NT2/D1 (cell line): ENCODE measurements around the gene MGLL.

Source experiments
- DNase-seq: peaks from one replicate; pipeline ENCODE4 v3.0.0-alpha.2; 2011; ENCODE audit warnings: low read depth, low spot score
- H3K27me3 ChIP-seq: 2 replicates; pipeline ENCODE4 v1.6.0; 2011; ENCODE audit warnings: mild to moderate bottlenecking; ENCODE audit not compliant: insufficient read length, insufficient read depth
- H3K36me3 ChIP-seq: 2 replicates; pipeline ENCODE4 v1.6.1; 2011; ENCODE audit warnings: mild to moderate bottlenecking, low read length, mixed read lengths; ENCODE audit not compliant: insufficient read depth, insufficient read length
- H3K4me1 ChIP-seq: 2 replicates; pipeline ENCODE4 v1.5.1; 2011; ENCODE audit not compliant: insufficient read depth, insufficient read length
- H3K4me3 ChIP-seq: 2 replicates; pipeline ENCODE4 v1.5.1; 2011; ENCODE audit warnings: low read depth; ENCODE audit not compliant: insufficient read length
- H3K9ac ChIP-seq: 2 replicates; pipeline ENCODE4 v1.6.0; 2011; ENCODE audit warnings: low read depth; ENCODE audit not compliant: insufficient read length
- H3K9me3 ChIP-seq: 2 replicates; pipeline ENCODE4 v1.5.1; 2011; ENCODE audit warnings: mild to moderate bottlenecking, low read length; ENCODE audit not compliant: insufficient read depth
- SUZ12 ChIP-seq: IDR thresholded peaks from 2 replicates; pipeline ENCODE4 v1.6.1; 2011; ENCODE audit not compliant: insufficient read length, insufficient read depth; ENCODE audit errors: extremely low read depth
- YY1 ChIP-seq: IDR thresholded peaks from 2 replicates; pipeline ENCODE4 v1.6.1; 2011; ENCODE audit not compliant: insufficient read length, insufficient read depth
- ZNF274 ChIP-seq: IDR thresholded peaks from 2 replicates; pipeline ENCODE4 v1.6.1; 2011; ENCODE audit warnings: mild to moderate bottlenecking, low read depth, low read length

The MGLL gene

DNA sequence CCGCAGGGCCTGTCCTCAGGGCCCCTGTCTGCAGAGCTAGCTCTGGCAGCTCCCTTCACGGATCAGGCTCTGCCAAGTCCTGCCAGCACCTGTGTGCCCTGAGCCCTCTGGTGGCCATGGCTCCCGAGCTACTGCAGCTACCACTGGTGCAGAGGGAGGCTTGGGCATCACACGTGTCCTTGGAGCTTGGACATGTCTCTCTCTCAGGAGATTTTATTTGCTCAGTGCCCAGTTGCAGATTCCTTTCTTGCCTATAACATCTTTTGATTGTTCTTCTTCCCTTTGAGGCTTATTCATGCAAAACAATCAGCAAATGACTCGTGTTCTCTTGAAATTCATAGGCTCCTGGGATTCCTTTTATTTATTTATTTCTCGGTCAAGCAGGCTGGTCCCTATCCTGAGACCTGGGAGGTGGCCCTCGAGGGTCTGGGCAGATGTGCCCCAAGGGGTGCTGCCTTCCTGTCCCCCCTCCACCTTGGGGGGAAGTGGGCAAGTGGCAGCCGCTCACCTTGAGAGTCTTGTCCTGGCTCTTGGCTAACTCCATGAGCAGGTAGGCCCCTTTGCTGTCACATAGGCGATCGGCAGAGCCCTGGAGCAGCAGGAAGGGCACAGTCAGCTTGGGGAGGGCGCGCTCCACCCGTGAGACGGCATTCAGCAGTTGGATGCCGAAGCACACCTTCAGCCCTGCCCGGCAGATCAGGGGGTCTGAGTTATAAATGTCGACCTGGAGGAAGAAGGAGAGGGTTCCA, 127.7 kb downstream of the MGLL start:
- Histone ChIP-seq H3K4me1 (peaks cover 29% of the 10 kb centered on the region), H3K9ac (no peak overlapping the region), H3K9me3 (no peaks in the 10 kb centered on the region), H3K27me3 (no peaks in the 10 kb centered on the region), H3K36me3 (no peaks in the 10 kb centered on the region), H3K4me3 (no peak overlapping the region)
- no peak for DNase-seq
- TF ChIP-seq ZNF274 (no peak), SUZ12 (no peak), YY1 (no peak)

DNA sequence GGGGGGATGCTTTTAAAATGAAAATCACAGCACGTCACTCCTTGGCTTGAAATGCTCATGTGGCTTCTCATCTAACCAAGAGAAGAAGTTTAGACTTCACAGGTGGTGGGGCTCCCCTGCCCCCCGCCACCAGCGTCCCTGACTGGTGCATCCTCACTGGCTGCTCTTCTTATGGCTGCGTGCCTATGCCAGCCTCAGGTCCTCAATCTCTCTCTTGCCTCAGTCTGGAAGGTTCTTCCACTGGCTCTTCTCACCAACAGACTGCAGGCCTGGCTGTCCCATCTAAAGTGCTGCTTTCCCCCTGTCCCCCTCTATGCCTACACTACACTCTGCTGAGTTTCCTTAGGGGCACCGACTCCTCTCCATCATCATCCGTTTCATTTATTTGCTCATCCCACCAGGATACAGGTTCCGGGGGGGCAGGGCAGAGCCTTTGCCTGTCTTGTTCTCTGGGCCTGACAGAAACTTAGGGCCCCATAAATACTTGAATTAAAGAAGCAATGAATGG, 128.9 kb downstream of the MGLL start:
- Histone ChIP-seq H3K9me3 (no peaks in the 10 kb centered on the region), H3K36me3 (no peaks in the 10 kb centered on the region), H3K4me3 (no peak overlapping the region), H3K9ac (no peak overlapping the region), H3K27me3 (no peaks in the 10 kb centered on the region), H3K4me1 (peaks cover 39% of the 10 kb centered on the region)
- TF ChIP-seq ZNF274: no peak
- DNase-seq: no peak

DNA sequence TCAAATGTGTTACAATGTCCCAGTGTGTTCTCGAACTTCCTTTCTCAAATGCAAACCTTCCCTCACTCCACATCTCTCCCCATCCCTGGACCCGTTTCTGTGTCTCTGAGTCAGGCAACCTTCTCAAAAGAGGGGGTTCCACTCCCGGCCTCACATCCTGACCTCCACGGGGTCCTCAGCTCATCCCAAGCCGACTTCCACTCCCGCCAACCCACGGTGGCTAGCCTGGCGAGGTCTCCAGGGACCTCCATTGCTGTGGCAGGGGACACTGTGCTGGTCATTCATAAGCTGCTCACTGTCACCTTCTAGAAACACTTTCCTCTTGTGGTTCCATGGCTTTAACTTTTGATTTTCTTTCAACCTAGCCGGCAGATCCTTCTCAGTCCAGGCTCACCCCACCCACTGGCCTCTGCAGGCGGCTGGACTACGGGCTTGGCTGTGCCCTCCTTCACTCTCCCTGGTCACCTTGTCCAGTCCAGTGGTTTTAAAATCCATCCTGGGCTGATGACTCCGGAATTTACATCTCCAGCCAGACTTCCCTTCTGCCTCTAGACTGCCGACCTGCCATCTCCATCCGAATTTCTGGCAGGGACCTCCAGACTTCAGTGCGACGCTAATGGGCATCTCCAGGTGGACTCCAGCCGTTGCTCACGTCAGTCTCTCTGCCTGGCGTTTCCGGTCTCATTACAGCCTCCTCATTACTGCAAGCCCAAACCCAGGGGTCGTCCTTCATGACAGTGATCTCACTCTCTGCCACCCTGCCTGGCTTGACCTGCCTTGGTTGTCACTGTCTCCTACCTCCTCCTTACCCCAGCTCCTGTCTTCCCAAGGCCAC, 129.6 kb downstream of the MGLL start:
- Histone ChIP-seq H3K36me3 (no peaks in the 10 kb centered on the region), H3K4me1 (peaks cover 39% of the 10 kb centered on the region), H3K4me3 (no peak overlapping the region), H3K9me3 (no peaks in the 10 kb centered on the region), H3K9ac (no peak overlapping the region), H3K27me3 (no peaks in the 10 kb centered on the region)
- no peak for TF ChIP-seq ZNF274
- no peak for TF ChIP-seq SUZ12
- TF ChIP-seq YY1: no peak
- DNase-seq: no peak

DNA sequence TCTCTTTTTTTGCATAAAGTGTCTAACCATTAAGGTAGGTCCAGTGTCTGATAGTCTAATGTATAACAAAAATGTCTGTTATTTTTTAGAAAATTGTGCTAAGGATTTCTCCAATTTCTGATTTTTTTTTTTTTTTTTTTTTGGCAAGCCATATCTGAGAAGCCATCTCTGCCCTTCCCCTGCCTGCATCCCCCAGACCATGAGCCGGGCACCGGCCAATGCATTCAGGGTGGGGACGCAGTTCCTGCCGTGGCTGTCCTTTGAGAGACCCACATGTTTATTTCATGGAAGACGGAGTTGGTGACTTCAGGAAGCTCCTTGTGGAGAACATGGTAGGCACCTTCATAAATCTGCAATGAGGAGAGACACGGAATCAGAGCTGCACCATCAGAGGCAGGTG, 130.3 kb downstream of the MGLL start:
- Histone ChIP-seq H3K4me3 (no peak overlapping the region), H3K27me3 (no peaks in the 10 kb centered on the region), H3K4me1 (peaks cover 36% of the 10 kb centered on the region), H3K9ac (no peak overlapping the region), H3K36me3 (no peaks in the 10 kb centered on the region), H3K9me3 (no peaks in the 10 kb centered on the region)
- no peak for TF ChIP-seq YY1
- no peak for TF ChIP-seq SUZ12
- no peak for TF ChIP-seq ZNF274
- no peak for DNase-seq

DNA sequence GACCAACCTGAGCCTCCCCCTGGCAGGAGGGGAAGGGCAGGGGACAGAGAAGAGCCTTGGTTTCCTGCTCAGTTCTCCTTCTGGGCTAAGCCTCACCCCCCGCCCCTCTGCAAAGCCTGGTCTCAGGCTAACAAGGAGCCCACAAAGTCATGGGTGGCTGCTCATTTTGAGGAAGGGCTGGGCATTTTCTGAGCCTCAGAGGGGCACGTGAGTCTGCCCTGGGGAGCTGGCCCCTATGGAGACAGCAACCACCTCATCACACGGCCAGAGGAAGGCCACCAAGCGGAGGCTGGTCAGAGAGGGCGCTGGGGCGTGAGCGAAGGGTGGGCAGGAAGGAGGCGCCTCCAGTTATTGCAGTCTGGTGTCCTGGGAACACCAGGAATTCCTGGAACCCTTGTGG, 130.8 kb downstream of the MGLL start:
- no peak overlapping the region for H3K9ac ChIP-seq
- DNase-seq: no peak
- H3K4me3 ChIP-seq: no peak overlapping the region
- no peaks in the 10 kb centered on the region for H3K27me3 ChIP-seq
- H3K36me3 ChIP-seq: no peaks in the 10 kb centered on the region
- TF ChIP-seq YY1 (no peak), ZNF274 (no peak), SUZ12 (no peak)
- peaks cover 31% of the 10 kb centered on the region for H3K4me1 ChIP-seq
- H3K9me3 ChIP-seq: no peaks in the 10 kb centered on the region

DNA sequence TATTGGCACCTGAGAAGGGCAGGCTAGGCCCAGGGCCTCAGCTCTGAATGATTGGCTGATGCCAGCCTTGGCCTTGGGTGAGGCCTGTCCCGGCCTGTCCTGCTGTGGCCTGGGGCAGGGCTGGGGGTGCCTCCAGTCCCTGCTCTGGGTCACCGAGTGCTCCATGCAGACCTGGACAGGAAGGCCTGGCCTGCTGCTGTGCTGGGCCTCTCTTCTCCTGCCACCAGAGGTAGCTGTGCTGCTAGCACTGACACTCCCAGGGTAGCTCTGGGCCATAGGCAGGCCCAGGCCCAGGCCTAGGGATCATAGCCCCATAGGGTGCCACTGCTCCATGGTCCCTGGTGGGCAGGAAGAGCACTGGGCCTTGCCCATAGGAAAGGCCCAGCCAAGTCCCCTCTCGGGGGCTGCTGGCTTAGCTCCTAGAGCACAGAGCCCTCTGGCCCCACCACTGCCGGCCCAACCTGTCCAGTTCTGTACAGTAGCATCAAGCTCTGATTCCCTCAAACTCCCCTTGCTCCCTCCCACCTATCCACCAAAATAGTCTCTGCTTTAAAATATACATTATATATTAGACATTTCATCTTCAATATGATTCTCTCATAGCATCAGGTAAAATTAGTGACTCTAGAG, 131.4 kb downstream of the MGLL start:
- no peak for TF ChIP-seq YY1
- Histone ChIP-seq H3K4me3 (no peak overlapping the region), H3K4me1 (peaks cover 30% of the 10 kb centered on the region), H3K27me3 (no peaks in the 10 kb centered on the region), H3K9ac (peak overlapping the region; percentile 28), H3K36me3 (no peaks in the 10 kb centered on the region), H3K9me3 (no peaks in the 10 kb centered on the region)
- DNase-seq: peak; percentile 35

DNA sequence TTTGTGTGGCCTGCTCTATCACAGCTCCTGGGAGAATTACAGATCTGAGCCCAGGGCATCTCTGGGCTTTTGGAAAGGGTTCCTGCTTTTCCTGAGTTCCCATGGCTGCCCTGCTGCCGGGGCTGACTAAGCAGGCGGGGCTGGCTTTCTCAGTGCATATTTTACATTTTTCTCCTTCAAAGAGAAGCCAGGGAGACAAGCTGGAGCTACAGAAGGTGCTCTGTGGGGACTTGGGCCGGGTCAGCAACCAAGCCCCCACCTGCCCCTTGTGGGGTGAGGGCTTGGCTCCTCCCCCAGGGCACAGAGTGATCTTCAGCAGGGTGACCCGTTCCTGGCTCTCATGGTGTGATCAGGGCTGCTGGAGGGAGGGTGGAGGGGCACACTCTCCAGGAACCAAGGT, 132.2 kb downstream of the MGLL start:
- Histone ChIP-seq H3K4me1 (peaks cover 28% of the 10 kb centered on the region), H3K9me3 (no peaks in the 10 kb centered on the region), H3K9ac (no peak overlapping the region), H3K36me3 (no peaks in the 10 kb centered on the region), H3K27me3 (no peaks in the 10 kb centered on the region), H3K4me3 (no peak overlapping the region)
- peak; percentile 39 for DNase-seq
- TF ChIP-seq ZNF274 (no peak), YY1 (no peak), SUZ12 (no peak)
